Transverse colon (tissue), 3 donors: ENCODE data around the gene BLOC1S5.

Source experiments
- POLR2A ChIP-seq: fragments of 450-650 bp; IDR thresholded peaks from one replicate; pipeline ENCODE4 v1.6.1; 2016; ENCODE audit warnings: antibody characterized with exemption, mild to moderate bottlenecking, moderate library complexity
- POLR2AphosphoS5 ChIP-seq, 3 donors: sonication (generic); formaldehyde crosslinking; IDR thresholded peaks; one replicate each; pipeline ENCODE4 v1.6.1; 2016; ENCODE audit warnings: antibody characterized with exemption in 3 of 3

DNA sequence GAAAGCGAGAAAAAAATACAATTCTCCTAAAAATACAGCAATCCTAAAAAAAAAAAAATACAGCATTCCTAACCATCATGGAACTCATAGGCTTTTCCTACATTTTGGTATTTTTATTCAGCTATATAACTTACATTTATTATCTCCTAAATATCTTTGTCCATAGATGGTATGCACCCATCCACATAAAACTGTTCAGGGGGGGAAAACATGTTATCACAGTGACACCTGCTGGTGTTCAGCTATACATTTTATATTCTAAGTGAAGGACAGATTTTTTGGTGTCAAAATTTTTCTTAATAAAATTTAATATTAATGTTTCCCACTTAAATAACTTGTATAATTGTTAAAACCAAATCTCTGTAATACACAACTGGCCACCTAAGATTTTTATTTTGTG is 58.0 kb downstream of the BLOC1S5 start:
- TF ChIP-seq POLR2A = no peak
- no peak for TF ChIP-seq POLR2AphosphoS5 (IDR thresholded peaks at IDR 0.05)
